Aortic smooth muscle cell (primary cell): ENCODE data around the gene CARHSP1. TPM values are rescaled to one million over a fixed set of nuclear protein-coding genes. Genes with fewer than 3 reads are reported as not detected.

Source experiments
- total RNA-seq: library from RNA; depleted of rRNA; stranded (reverse); fragments of >200 nt; gene quantifications from 2 replicates; pipeline ENCODE4 v1.2.3, GENCODE V29; 2014

Gene CARHSP1
- total RNA-seq: 87.0 and 99.0 TPM in 2 replicates

DNA sequence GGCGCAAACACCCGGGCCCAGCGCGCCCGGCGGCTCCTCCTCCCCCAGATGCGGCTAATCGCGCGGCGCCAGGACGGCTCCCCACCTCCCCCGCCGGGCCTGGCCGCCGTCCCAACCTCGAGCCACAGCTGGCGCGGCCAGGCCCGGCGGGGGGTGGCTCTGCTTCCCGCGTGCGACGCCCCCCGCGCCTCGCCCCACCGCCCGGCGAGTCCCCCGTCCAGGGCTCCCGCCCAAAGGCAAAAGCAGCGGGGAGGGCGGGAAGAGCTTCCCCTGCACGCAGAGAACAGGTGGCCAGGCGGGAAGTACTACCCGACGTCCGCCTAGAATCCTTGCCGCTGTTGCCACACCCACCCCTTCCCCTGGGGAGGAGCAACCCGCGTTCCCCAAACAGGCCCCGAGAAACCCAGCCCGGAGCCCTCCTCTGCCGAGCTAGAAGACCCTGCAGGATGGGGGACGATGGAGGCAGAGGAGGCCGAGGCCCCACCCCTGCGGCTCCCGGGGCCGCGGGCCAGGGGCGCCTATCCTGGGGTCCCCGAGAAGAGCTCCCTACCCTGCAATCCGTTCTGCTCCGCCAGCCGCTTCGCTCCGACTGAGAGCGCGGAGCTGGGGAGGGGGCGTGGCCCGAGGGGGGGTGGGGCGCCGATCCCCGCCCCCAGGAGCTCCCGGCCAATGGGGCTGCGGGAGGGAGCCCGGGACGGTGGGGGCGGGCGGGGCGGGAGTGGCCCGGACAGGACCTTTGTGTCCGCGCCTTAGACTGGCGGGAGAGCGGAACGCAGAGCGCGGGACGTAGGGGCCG is at the start of gene CARHSP1:
Gene CARHSP1, minus strand, starts transcription at position 591 of the 796 bp plus-strand sequence. CDS start 9,678 bp downstream, outside the sequence.

DNA sequence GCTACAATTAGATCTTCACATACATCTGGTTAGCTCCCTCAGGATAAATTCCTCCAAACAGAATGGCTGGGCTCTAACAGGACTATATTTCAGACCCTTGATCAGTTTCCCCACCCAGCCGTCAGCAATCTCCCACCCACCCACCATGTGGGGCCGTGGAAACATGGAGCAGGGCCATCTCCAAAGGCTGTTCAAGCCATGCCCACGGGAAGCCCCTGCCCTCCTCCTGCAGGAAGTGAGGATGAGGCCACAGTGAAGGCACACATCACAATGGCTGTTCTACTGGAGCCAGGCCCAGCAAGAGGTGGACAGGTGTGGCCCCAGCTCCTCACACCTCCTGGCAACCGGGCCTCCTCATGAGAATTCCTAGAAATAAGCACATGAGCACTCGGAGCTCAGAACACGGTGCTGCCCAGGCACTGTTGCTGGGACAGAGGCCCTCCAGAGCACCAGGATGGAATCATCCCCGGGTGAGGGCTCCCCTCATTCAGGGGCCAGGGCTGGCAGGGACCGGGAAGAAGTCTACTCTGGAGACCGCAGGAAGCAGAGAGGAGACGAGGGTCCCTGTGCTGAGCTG is 13.3 kb upstream of the CARHSP1 start, which contains the start of gene LITAFD:
Gene LITAFD, plus strand, starts transcription at position 311 of the 577 bp plus-strand sequence. CDS start 2,005 bp downstream, outside the sequence.

Other genes with a start within 250 kb of the CARHSP1 start
- 19.8 and 25.6 TPM in 2 replicates for gene METTL22, start 247.3 kb downstream of the CARHSP1 start, total RNA-seq
- 2.6 and 3.4 TPM in 2 replicates for gene ABAT, start 194.4 kb downstream of the CARHSP1 start, total RNA-seq
- gene TMEM186, start 71.4 kb downstream of the CARHSP1 start, total RNA-seq: 3.8 and 5.0 TPM in 2 replicates
- gene PMM2, start 71.2 kb downstream of the CARHSP1 start, total RNA-seq: 27.3 and 32.8 TPM in 2 replicates
- not detected in 2 replicates for gene LITAFD, start 13.3 kb upstream of the CARHSP1 start, total RNA-seq
- 61.7 and 65.0 TPM in 2 replicates for gene USP7, start 94.9 kb upstream of the CARHSP1 start, total RNA-seq
- gene HAPSTR1, start 222.6 kb upstream of the CARHSP1 start, total RNA-seq: 66.8 and 77.7 TPM in 2 replicates